Tibial nerve (tissue), 4 donors: Measurements from ENCODE around the gene CDK18.

Experiments
- EP300 ChIP-seq, 2 donors: sonication (generic); formaldehyde crosslinking; IDR thresholded peaks; one replicate each; pipeline ENCODE4 v1.6.1; 2017; ENCODE audit warnings: antibody characterized with exemption in 2 of 2, mild to moderate bottlenecking in 1 of 2
- POLR2A ChIP-seq, 2 donors: fragments of 450-650 bp; IDR thresholded peaks; one replicate each; pipeline ENCODE4 v1.6.1; 2017; ENCODE audit warnings: antibody characterized with exemption in 2 of 2, mild to moderate bottlenecking in 2 of 2, moderate library complexity in 2 of 2
- TF ChIP-seq, protein P1 (sequence below), 5 experiments: fragments of 200-600 bp in 3 of 5; fragments of 450-650 bp in 2 of 5; sonication (generic) in 3 of 5; IDR thresholded peaks; one replicate each; pipeline ENCODE4 v1.5.1; 2016 to 2019; ENCODE audit warnings: antibody characterized with exemption in 5 of 5, mild to moderate bottlenecking in 3 of 5, moderate library complexity in 2 of 5

DNA sequence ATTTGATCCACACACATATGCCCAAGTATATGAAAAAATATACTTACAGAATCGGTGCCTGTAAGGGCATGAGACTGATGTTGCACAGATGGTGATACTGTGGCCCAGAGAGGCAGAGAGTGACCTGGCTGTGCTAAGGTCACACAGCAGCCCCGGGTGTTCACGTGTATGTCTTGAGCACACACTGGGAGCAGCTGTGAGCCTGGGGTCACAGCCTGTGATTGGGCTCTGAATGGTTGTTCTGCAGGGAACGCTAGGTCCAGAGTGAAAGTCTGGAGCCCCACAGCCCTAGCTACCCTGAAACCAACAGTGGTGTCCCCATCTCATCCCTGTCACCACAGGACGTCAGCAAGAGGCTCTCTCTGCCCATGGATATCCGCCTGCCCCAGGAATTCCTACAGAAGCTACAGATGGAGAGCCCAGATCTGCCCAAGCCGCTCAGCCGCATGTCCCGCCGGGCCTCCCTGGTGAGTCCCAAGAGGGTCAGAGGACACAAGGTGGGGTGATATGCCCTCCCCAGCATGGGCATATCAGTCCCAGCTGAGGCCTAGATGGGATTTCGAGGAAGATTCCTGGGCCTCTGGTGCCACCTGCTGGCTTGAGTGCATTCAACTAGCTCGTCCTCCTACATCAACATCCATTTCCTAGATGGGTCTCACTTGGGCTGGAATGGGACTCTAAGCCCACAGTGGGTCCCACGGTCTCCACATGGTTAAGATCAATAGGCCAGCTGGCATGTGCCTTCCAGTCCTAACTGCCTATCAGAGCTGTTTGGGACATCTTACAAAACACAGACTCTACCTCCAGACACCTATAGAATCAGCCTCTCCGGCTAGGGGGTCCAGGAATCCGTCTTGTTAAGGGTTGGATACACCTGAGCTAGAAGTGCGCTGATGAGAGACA is 19.7 kb downstream of the CDK18 start:
- TF ChIP-seq EP300 (IDR thresholded peaks at IDR 0.05) = no peak
- TF ChIP-seq, protein P1, sequence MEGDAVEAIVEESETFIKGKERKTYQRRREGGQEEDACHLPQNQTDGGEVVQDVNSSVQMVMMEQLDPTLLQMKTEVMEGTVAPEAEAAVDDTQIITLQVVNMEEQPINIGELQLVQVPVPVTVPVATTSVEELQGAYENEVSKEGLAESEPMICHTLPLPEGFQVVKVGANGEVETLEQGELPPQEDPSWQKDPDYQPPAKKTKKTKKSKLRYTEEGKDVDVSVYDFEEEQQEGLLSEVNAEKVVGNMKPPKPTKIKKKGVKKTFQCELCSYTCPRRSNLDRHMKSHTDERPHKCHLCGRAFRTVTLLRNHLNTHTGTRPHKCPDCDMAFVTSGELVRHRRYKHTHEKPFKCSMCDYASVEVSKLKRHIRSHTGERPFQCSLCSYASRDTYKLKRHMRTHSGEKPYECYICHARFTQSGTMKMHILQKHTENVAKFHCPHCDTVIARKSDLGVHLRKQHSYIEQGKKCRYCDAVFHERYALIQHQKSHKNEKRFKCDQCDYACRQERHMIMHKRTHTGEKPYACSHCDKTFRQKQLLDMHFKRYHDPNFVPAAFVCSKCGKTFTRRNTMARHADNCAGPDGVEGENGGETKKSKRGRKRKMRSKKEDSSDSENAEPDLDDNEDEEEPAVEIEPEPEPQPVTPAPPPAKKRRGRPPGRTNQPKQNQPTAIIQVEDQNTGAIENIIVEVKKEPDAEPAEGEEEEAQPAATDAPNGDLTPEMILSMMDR (IDR thresholded peaks at IDR 0.05) = peak; percentile 62 to 88 (median 68)
- TF ChIP-seq POLR2A (IDR thresholded peaks at IDR 0.05) = no peak
